Cerebellar nuclear complex (tissue), 1 donor: ENCODE data around the gene SEBOX.

ENCODE experiments used
- DNase-seq, 2 experiments: peaks; one replicate each; lab custom pipeline; 2025; lab: John Stamatoyannopoulos, UW

The SEBOX gene

DNA sequence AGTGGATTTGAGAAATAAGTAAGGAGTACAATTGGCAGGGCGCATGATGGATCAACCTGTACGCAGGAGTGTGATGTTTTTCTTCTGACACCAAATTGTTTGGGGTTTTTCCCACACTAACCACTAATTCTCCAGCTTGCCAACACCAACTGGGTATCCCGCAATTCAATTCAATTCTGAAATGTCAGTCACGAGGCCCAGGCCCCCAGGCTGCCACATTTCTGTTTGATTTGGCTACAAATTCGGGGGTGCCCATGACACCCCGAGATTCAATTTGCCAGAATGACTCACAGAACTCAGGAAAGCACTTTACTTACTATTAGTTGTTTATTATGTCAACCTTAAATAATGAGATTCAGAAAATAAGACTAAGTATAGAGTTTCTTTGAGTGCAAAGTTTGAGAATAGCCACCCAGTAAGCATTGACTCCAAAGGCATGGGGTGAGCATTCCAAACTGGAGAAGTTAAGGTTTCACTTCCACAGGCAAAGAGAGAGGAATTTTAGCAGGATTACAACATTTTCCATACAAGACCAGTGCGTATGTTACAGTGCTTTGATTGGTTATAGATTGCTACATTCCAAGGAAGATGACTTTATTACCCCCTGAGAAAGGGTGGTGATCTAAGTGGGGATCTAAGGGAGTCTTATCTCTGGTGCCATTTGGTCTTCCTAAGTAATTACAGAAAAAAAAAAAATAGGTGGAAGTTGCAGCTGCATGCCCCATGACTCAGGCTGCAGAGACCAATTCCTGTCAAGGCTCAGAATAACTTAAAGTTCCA, 29.5 kb upstream of the SEBOX start:
- DNase-seq: no peak

DNA sequence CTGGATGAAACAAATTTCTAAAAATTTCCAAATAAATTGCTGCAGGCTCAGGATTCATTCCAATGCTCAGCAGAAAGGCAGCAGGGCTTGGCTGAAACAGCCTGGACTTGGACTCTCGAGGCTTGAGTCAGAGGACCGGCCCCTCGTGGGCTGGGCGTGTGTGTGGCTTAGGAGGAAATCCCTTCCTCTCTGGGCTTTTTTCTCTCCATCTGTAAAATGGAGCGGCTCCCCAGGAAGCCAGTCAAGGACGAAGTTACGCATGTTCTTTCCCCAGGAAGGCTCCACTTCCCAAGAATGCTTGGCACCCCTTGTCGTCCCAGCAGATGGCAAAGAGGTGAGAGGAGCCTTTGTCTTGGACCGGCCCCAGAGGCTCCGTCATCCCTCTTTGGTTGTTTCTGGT, 27.5 kb upstream of the SEBOX start:
- DNase-seq: no peak

DNA sequence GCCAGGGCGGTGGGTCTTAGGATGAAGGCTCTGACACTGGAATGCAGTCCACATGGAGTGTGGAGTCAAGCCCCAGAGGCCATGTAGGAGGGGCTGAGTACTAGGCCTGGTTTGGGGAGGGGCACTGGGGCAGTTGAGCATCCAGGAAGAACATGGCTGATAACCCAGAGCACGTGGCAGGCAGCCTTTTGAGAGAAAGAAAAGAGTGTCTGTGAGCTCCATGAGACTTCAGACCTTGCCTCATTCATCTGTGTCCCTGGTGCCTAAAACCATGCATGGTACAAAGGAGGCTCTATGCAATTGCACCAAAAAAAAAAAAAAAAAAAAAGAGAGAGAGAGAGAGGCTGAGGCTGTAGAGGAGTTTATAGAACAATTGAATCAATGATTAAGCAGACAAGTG, 26.4 kb upstream of the SEBOX start:
- DNase-seq: no peak

DNA sequence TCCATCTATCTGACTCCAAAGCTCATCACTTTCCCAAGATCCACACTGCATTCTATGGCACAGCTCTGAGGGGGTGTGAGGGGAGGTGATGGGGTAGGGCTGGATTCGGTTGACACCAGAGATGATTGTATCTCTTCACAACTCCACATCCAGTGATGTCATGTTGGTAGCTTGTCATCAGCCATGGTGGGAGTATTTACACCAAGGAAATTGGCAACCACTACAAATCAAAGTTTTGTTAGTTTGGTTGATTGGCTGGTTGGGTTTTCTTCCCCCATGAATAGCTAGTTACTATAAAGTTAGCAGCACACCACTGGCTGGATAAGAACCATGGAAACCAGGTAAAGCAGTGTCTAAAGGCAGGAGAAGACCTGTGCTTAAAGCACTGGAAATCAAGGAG, 26.0 kb upstream of the SEBOX start:
- DNase-seq: no peak

DNA sequence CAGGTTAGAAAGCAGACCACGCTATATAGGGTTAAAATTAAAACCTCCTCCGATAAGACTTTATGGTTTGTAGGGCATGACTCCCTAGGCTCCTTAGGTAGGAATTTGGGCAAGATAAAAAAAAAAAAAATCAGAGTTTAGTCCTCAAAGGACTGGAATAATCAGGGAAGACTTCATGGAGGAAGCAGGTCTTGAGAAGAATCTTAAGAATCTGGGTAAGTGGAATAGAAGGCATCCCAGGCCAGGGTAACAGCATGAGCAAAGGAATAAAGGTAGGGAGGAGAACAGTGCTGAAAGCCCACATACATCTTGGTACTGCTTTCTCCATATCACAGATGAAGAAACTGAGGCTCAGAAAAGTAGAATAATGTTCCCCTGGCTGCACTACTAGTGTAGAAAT, 25.6 kb upstream of the SEBOX start:
- no peak for DNase-seq

DNA sequence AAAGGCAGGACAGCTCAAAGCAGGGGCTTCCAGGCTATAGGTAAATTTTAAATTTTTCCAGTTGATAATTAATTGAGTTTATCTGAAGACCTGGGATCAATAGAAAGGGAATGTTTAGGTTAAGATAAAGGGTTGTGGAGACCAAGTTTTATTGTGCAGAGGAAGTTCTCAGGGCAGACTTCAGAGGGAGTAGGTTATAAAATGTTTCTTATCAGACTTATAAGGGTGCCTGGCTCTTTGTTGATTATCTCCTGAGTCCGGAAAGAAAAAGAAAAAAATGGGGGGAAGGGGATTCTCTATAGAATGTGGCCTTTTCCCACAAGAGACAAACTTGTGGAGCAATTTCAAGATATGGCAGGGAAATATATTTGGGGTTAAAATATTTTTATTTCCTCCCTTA, 25.1 kb upstream of the SEBOX start:
- DNase-seq: no peak

DNA sequence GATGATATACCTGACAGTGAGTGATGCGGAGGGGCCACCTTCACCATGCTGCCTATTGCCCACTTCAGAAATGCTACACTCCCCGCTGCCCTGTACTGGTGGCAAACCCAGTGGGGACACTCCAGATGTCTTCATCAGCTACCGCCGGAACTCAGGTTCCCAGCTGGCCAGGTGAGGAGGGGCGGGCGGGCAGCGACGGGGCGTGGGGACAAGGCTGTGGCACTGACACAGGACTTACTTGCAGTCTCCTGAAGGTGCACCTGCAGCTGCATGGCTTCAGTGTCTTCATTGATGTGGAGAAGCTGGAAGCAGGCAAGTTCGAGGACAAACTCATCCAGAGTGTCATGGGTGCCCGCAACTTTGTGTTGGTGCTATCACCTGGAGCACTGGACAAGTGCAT, 23.1 kb upstream of the SEBOX start:
- no peak for DNase-seq

DNA sequence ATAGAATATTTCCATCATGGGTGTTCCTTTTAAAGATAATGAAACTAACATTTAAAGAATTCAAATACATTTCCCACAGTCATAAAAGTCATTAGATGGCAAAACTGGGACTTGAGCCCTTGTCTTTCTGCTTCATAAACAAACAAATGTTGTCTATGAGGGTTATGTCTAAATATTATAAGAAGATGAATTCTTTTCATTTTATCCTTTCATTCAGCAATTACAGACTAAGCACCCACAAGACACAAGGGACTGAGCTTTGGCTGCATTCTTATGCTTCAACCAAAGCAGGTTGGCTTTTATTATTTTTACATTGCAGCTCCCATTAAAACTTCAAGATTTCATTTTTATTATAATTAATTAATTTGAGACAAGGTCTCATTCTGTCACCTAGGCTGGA, 21.4 kb upstream of the SEBOX start:
- no peak for DNase-seq

DNA sequence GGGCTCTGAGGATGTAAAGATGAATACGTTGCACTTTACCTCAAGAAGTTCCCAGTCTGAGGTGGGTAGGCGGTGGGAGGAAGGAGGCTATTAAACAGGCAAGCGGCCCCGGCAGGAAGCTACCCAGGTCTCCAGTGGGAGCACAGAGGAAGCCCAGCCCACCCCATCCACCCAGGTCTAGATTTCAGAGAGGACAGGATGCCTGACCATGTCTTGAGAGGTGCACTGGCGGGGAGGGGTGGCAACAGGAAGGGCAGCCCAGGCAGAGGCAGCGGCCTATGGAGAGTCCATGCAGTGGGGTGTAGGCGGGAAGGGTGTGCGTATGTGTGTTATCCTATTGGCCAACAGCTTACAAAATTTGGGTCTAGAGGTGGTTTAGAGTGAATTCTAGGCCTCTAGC, 20.4 kb upstream of the SEBOX start:
- no peak for DNase-seq

DNA sequence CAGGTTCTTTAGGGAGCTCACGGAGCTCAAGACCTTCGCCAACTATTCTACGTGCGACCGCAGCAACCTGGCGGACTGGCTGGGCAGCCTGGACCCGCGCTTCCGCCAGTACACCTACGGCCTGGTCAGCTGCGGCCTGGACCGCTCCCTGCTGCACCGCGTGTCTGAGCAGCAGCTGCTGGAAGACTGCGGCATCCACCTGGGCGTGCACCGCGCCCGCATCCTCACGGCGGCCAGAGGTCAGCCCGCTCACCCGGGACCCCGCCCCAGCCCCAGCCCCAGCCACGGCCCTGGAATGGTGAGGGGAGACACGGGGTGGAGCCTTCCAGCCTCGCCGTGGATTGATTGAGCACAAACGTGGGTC, 20.0 kb upstream of the SEBOX start:
- DNase-seq: no peak

DNA sequence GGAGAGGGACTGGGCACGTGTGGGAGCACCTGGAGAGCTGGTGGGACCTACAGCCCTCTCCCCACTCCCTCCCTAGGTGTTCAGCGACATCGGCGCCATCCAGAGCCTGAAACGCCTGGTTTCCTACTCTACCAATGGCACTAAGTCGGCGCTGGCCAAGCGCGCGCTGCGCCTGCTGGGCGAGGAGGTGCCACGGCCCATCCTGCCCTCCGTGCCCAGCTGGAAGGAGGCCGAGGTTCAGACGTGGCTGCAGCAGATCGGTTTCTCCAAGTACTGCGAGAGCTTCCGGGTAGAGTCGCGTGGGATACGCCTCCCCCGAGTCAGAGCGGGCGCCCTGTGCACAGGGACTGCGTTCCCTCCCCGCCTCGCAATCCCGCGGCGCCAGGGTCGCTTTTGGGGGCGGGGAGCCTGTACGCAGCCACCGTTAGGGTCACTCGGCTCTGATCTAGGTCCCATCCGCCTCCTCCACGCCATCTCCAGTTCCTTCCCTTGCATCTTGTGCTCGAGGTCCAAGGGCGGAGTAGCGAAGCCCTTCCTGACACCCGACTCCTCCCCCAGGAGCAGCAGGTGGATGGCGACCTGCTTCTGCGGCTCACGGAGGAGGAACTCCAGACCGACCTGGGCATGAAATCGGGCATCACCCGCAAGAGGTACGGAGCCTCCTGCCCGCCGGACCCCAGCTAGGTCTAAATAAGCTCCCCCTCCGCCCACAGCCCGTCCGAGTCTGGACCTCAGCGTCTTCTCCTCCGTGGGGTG, 19.5 kb upstream of the SEBOX start:
- DNase-seq: no peak

DNA sequence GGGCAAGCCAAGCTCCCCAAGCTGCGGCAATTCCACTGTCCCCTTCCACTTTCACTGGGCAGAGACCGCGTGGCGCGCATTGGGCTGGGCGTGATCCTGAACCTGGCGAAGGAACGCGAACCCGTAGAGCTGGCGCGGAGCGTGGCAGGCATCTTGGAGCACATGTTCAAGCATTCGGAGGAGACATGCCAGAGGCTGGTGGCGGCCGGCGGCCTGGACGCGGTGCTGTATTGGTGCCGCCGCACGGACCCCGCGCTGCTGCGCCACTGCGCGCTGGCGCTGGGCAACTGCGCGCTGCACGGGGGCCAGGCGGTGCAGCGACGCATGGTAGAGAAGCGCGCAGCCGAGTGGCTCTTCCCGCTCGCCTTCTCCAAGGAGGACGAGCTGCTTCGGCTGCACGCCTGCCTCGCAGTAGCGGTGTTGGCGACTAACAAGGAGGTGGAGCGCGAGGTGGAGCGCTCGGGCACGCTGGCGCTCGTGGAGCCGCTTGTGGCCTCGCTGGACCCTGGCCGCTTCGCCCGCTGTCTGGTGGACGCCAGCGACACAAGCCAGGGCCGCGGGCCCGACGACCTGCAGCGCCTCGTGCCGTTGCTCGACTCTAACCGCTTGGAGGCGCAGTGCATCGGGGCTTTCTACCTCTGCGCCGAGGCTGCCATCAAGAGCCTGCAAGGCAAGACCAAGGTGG, 16.3 kb upstream of the SEBOX start:
- DNase-seq: no peak

DNA sequence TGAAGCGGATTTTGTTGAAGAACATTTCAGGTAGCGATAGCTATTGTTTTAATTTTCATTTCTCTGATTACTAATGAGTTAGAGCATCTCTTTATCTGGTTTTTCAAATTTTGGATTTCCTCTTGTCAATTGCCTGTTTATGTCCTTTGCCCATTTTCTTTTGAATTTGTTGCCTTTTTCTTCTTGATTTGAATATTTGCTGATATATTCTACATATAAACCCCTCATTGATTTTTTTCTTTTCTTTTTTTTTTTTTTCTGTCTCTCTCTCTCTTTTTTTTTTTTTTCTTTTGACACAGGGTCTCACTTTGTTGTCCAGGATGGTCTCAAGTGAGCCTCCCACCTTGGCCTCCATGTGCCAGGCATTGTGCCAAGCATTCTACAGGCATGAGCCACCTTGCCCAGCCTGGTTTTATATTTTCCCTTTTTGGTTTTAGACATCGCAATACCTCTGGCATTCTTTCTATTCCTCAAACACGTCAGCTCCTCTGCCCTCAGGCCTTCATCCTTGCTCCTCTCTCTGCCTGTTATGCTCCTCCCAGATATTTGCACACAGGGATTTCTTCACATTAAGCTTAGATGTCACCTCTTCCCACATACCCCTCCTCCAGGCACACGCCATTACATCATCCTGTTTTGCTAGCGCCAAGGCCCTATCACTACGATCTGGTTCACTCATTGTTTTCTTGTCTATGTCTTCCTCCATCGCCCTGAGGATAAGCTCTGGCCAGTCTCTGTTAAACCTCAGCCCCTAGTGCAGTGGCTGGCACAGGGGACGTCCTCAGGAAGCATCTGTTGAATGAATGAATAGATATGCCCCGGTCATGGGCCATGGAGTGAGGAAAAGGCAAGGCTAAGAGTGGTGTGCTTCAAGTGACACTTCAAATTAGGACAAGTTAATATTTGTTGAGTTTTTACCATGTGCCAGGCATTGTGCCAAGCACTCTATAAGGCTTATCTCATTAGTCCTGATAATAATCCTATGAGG, 15.1 kb upstream of the SEBOX start:
- DNase-seq: no peak

DNA sequence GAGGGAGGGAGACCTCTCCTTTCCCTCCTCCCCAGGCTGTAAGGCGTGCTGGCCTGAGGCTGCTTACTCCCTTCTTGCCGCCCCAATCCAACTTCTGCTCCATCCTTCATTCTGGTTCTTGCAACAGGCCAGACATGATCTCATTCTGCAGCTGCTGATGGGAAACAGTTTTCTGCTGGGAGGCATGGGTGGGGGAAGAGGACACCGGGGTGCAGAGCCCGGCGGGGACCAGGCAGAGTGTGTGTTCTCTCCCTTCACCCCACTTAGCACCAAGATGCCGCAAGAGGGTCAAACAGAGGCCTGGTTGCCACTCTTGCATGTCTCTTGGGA, 7.9 kb upstream of the SEBOX start:
- no peak for DNase-seq

DNA sequence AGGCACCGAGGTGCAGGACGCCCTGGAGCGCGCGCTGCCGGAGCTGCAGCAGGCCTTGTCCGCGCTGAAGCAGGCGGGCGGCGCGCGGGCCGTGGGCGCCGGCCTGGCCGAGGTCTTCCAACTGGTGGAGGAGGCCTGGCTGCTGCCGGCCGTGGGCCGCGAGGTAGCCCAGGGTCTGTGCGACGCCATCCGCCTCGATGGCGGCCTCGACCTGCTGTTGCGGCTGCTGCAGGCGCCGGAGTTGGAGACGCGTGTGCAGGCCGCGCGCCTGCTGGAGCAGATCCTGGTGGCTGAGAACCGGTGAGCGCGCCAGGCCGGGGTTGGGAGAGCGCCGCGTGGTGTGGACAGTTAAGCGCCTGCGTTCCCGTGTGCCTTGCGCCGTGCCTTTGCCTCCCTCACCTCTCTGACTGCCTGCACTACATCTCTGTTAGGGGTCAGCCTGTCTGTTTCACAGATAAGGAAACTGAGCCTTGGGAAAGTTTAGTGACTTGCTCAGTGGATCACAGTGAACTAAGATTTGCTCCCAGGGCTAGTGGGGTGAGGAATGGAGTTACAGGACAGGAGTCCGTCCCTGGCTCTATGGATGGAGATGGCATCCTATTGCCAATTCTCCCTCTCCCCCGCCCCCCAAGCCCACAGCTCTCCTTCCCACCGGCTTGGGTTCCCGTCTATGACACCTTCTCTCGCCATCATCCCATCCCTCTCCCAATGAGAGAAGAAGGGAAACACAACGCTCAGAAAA, 7.4 kb upstream of the SEBOX start:
- no peak for DNase-seq

DNA sequence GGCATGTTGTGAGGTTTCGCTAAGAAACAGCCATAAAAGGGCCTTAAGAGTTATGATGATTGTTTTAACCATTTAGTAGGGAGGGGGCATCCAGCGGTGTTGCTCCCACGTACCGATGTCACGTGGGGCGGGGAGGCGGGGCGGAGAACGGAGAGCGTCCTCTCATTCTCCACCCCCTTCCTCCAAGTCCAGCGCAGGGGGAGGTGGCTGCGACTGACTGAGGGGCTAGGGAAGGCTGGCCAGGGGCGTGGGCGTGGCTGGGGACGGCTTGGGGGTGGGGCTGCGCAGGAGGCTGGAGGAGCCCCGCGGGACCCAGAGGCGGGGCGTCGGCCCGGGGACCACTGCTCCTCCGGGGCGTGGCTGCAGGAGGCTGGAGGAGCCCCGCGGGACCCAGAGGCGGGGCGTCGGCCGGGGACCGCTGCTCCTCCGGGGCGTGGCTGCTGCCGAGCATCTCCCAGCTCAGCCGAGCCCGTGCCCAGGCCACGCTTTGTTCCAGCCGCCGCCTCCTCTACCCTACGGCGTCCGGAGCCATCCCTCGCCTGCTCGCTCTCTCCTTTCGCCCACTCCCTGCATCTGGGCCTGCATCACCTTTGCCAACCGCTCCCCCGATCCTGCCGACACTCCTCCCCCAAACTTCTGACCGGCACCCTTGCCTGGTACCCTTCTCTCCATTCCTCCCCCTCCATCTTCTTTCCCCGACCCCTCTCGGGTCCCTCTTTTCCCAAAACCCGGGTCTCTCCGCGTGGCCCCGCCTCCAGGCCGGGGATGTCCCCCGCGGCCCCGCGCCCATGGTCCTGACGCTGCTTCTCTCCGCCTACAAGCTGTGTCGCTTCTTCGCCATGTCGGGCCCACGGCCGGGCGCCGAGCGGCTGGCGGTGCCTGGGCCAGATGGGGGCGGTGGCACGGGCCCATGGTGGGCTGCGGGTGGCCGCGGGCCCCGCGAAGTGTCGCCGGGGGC, 6.5 kb upstream of the SEBOX start, which contains the start of gene SARM1:
Gene SARM1 (plus strand): TSS at position 450 of the 958 bp plus-strand sequence. CDS start 339 bp downstream, at position 789.
- DNase-seq: peak in 1 of 2 experiments; percentile 16

DNA sequence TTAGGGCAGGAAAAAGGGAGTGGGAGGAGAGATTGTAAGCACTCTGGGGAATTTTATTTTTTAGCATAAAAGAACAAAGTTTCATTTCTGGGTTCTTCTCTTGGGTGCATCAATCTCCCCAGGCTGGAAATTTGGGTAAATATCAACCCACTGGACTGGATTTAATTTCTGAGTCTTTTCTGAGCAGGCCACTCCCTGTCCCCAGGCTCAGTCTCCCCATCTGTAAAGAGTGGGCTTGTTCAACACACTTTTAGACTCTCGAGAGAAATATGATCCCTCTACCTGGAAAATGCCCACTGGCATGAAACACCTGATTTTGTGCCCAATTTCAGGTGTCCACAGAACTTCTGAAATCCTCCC, 5.7 kb upstream of the SEBOX start:
- no peak for DNase-seq

DNA sequence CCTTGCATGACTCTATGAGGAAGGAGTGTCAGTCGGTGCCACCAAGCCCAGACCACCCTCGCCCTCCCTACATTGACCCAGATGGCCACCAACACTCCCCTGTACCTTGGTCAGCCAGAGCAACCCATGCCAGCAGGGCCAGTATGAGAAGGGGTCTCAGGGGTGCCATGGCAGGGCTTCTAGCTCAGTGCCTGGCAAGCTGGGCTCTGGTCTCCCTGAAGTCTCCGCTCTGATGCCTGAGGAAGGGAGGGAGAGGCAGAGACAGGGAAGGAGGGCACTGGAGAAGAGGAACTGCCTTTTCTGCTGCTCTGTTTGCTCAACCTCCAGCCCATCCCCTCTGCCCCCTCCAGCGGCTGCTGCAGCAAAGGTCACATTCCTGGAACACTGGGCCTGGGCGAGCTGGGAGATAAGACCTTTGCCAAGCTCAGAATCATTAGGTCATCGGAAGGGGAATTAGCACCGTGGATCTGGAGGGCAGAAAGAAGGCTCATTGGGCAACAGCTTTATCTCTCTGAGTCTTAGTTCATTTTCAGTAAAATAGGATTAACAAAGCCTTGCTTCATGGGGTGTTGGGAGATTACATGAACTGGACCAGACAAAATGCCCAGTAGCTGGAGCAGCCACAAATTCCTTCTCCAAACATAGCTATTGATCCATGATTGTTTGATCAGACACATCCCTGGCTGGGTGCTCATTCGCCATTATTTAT, 5.2 kb upstream of the SEBOX start, which contains the start of gene VTN:
Gene VTN (minus strand): TSS at position 273 of the 709 bp plus-strand sequence. CDS start 104 bp downstream, at position 169.
- DNase-seq: no peak

DNA sequence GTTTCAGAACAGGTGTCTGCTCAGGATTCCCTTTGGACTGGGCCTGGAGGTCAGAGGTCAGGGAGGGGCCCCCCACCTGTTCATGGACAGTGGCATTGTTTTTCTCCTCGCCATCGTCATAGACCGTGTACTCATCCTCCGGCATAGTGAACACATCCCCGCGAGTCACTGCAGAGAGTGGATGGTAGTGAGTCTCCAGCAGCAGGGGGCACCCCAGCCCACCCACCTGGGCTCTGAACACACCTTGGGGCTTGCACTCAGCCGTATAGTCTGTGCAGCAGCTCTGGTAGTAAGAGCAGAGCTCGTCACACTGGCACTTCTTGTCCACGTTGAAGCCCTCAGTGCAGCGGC, 4.7 kb upstream of the SEBOX start:
- no peak for DNase-seq
